Measurements from ENCODE around the gene GPI. TPM values are rescaled to one million over a fixed set of nuclear protein-coding genes. Genes with fewer than 3 reads are reported as not detected.

Gene GPI
- 651 to 723 TPM (median 699 TPM) in 5 replicates for total RNA-seq (2022; extraction: Qiagen RNA extraction)

DNA sequence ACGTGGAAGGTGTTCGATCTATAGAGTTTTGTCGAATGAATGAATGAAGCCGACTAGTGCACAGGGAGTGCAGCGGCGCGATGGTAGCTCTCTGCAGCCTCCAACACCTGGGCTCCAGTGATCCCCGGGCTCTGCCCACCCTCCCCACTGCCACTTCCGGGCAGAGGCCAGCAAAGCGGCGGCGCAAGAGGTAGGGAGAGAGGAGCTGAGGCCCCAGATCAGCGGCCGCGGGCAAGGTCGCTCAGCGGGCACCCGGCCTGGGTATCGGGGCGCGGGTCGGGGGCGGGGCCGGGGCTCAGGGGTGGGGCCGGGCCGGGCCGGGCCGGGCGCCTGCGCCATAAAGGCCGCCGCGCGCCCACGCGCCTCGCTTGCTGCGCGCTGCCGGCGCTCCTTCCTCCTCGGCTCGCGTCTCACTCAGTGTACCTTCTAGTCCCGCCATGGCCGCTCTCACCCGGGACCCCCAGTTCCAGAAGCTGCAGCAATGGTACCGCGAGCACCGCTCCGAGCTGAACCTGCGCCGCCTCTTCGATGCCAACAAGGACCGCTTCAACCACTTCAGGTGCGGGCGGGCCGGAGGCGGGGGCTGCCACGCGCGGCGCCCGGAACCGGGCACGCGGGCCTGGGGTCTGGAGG, at the start of gene GPI:
GPI (plus strand) TSS at position 367 of the 633 bp plus-strand sequence; CDS start at position 438, 71 bp downstream.

GRCh38 chr19:34404109-34404909, 39.3 kb downstream of the GPI start, which contains the start of gene PDCD2L:
Gene PDCD2L, plus strand, starts transcription at chr19:34404399. Its CDS starts 32 bp downstream, at chr19:34404431.

Other genes starting within 250 kb of the GPI start
- gene LSM14A, start 192.7 kb upstream of the GPI start, total RNA-seq (2022; extraction: Qiagen RNA extraction) = 191 to 334 TPM (median 235 TPM) in 5 replicates
- gene GARRE1, start 110.6 kb upstream of the GPI start, total RNA-seq (2022; extraction: Qiagen RNA extraction) = 10.4 to 13.2 TPM (median 12.6 TPM) in 5 replicates
- 26.3 to 37.2 TPM (median 35.5 TPM) in 5 replicates for gene PDCD2L, start 39.2 kb downstream of the GPI start, total RNA-seq (2022; extraction: Qiagen RNA extraction)
- 224 to 378 TPM (median 234 TPM) in 5 replicates for gene UBA2, start 63.2 kb downstream of the GPI start, total RNA-seq (2022; extraction: Qiagen RNA extraction)
- 23.6 to 38.2 TPM (median 35.0 TPM) in 5 replicates for gene WTIP, start 116.6 kb downstream of the GPI start, total RNA-seq (2022; extraction: Qiagen RNA extraction)